GM19240 (cell line): ENCODE data around the gene FLOT1.
"Not testable (repeated sequence)": the region's sequence is repeated elsewhere in the genome, so short reads cannot be mapped to it uniquely, and the experiment has no call there.

Experiments used
- DNase-seq: peaks from one replicate; pipeline ENCODE4 v3.0.0; 2011; ENCODE audit warnings: low spot score; ENCODE audit not compliant: insufficient read length

The FLOT1 gene

GRCh38 chr6:30723159-30723842, 19.2 kb downstream of the FLOT1 start:
- DNase-seq: not testable (repeated sequence)

GRCh38 chr6:30722280-30723112, 20.0 kb downstream of the FLOT1 start:
- DNase-seq: peak; percentile 47

GRCh38 chr6:30722025-30722279, 20.5 kb downstream of the FLOT1 start:
- not testable (repeated sequence) for DNase-seq

GRCh38 chr6:30721198-30722024, 21.1 kb downstream of the FLOT1 start:
- DNase-seq: peak; percentile 49

GRCh38 chr6:30720738-30721197, 21.7 kb downstream of the FLOT1 start:
- peak; percentile 29 for DNase-seq

- peak; percentile 53 for DNase-seq
These were observed 22.4 kb downstream of the FLOT1 start, which contains the start of gene TUBB for GRCh38 chr6:30719791-30720737. Gene TUBB (plus strand): TSS chr6:30720352. CDS start chr6:30720507, 155 bp downstream.

- no peak for DNase-seq
These were observed 23.1 kb downstream of the FLOT1 start for GRCh38 chr6:30719356-30719755.

- DNase-seq: not testable (repeated sequence)
These were observed 24.4 kb downstream of the FLOT1 start for GRCh38 chr6:30717845-30718720.

- peak; percentile 86 for DNase-seq
These were observed 25.2 kb downstream of the FLOT1 start, which contains the start of gene MDC1 for GRCh38 chr6:30717129-30717844. Gene MDC1 (minus strand): TSS chr6:30717281. CDS start chr6:30715175, 2,106 bp downstream.

GRCh38 chr6:30716879-30717128, 25.7 kb downstream of the FLOT1 start:
- DNase-seq: no peak

GRCh38 chr6:30714263-30714662, 28.2 kb downstream of the FLOT1 start:
- DNase-seq: no peak

GRCh38 chr6:30712441-30712945, 30.0 kb downstream of the FLOT1 start:
- no peak for DNase-seq

GRCh38 chr6:30711758-30712380, 30.6 kb downstream of the FLOT1 start:
- no peak for DNase-seq

GRCh38 chr6:30709101-30709868, 33.2 kb downstream of the FLOT1 start:
- no peak for DNase-seq

- no peak for DNase-seq
These were observed 35.1 kb downstream of the FLOT1 start for GRCh38 chr6:30707281-30707850.

- no peak for DNase-seq
These were observed 36.9 kb downstream of the FLOT1 start for GRCh38 chr6:30705620-30706019.

GRCh38 chr6:30703821-30704220, 38.7 kb downstream of the FLOT1 start:
- DNase-seq: no peak
